Measurements from ENCODE around the gene GALNT18. TPM values are rescaled to one million over a fixed set of nuclear protein-coding genes. Genes with fewer than 3 reads are reported as not detected.

Gene GALNT18
- total and polyA plus RNA-seq, 2 of the 4 experiments (the other 2 are of a cell fraction), result 9.5 to 11.3 TPM

GRCh38 chr11:11550534-11550933 is 71.3 kb downstream of the GALNT18 start:
- TF ChIP-seq, protein P1, sequence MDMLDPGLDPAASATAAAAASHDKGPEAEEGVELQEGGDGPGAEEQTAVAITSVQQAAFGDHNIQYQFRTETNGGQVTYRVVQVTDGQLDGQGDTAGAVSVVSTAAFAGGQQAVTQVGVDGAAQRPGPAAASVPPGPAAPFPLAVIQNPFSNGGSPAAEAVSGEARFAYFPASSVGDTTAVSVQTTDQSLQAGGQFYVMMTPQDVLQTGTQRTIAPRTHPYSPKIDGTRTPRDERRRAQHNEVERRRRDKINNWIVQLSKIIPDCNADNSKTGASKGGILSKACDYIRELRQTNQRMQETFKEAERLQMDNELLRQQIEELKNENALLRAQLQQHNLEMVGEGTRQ (IDR thresholded peaks at IDR 0.05; ENCODE audit: low read depth, low read length), result no peak
- TF ChIP-seq CTCF (conservative IDR thresholded peaks at IDR 0.05; ENCODE audit: low read depth, low read length), result no peak
- no peak for TF ChIP-seq MAFK (IDR thresholded peaks at IDR 0.05; ENCODE audit: low read depth, low read length)
- no peak for TF ChIP-seq SMC3 (IDR thresholded peaks at IDR 0.05; ENCODE audit: low read depth, low read length)
- no peak for TF ChIP-seq MAZ (IDR thresholded peaks at IDR 0.05; ENCODE audit: borderline replicate concordance, low read depth, low read length)
- no peak for TF ChIP-seq POLR2A (IDR thresholded peaks at IDR 0.05; ENCODE audit: low read depth, low read length)
- no peak for TF ChIP-seq RFX5 (IDR thresholded peaks at IDR 0.05; ENCODE audit: low read depth, low read length)
- TF ChIP-seq CHD1 (IDR thresholded peaks at IDR 0.05; ENCODE audit: low read depth, low read length), result no peak
- no peak for TF ChIP-seq BHLHE40 (IDR thresholded peaks at IDR 0.05; ENCODE audit: low read depth, low read length)
- TF ChIP-seq ELK1 (IDR thresholded peaks at IDR 0.05; ENCODE audit: borderline replicate concordance, low read depth, low read length), result no peak
- no peak for TF ChIP-seq CEBPB (IDR thresholded peaks at IDR 0.05; ENCODE audit: low read depth, low read length)
- no peak for TF ChIP-seq FOS (IDR thresholded peaks at IDR 0.05; ENCODE audit: low read depth, low read length)
- no peak for TF ChIP-seq NFE2L2 (IDR thresholded peaks at IDR 0.05; ENCODE audit: low read depth, low read length)
- no peak for TF ChIP-seq RAD21 (IDR thresholded peaks at IDR 0.05; ENCODE audit: low read length)
- no peak for TF ChIP-seq RCOR1 (IDR thresholded peaks at IDR 0.05; ENCODE audit: insufficient replicate concordance, low read length)
- no peak for TF ChIP-seq MXI1 (IDR thresholded peaks at IDR 0.05; ENCODE audit: borderline replicate concordance, low read depth, low read length)
- no TSS peak for BruUV-seq (replicated peaks)

More at GRCh38 chr11:11550534-11550933, 71.3 kb downstream of the GALNT18 start:
- intact Hi-C loops (cut with micrococcal nuclease), result no loop called here
- no peak overlapping the region for H3K4me2 ChIP-seq (ENCODE audit: low read depth, low read length)
- no peak overlapping the region for H4K5ac ChIP-seq (ENCODE audit: low read depth, low read length)
- no peaks in the 10 kb centered on the region for H3K4me1 ChIP-seq (ENCODE audit: control insufficient read depth, insufficient read depth, low read length)
- H2BK5ac ChIP-seq (ENCODE audit: low read depth, low read length, poor library complexity, severe bottlenecking), result no peak overlapping the region
- ChIA-PET CTCF (interaction anchor here (0.6 kb wide), 1 partner anchor 280 kb away, joined by 3 read pairs; no protein-coding TSS in a partner anchor), POLR2A (ENCODE audit: unreplicated experiment) (no interaction called here)
- H4K8ac ChIP-seq (ENCODE audit: low read depth in 2 of 2, low read length in 2 of 2), result no peak overlapping the region
- H3K27me3 ChIP-seq (ENCODE audit: control insufficient read depth, insufficient read depth, low read length), result peaks cover 12% of the 10 kb centered on the region
- no peak overlapping the region for H3K27ac ChIP-seq (ENCODE audit: insufficient read depth, low read length)
- H3K18ac ChIP-seq (ENCODE audit: low read depth, low read length), result no peak overlapping the region
- in situ Hi-C loops (cut with MboI; ENCODE audit: low sequenced_read_pairs), result no loop called here
- no peak overlapping the region for H4K91ac ChIP-seq (ENCODE audit: insufficient read depth, low read depth, low read length)
- no peak overlapping the region for H2BK15ac ChIP-seq (ENCODE audit: low read depth, low read length)
- H3K9me1 ChIP-seq (ENCODE audit: insufficient read depth, low read length), result no peaks in the 10 kb centered on the region; the same call in 1 of the 2 replicates
- no peak overlapping the region for H3K14ac ChIP-seq (replicated peaks; ENCODE audit: low read depth, low read length)
- H3K9ac ChIP-seq (ENCODE audit: low read depth, low read length), result no peak overlapping the region
- H3K4ac ChIP-seq (ENCODE audit: low read depth, low read length), result no peak overlapping the region
- no peak overlapping the region for H2BK20ac ChIP-seq (ENCODE audit: low read depth, low read length)
- H3K23ac ChIP-seq (ENCODE audit: low read depth, low read length), result no peak overlapping the region
- no peaks in the 10 kb centered on the region; a peak in 1 of 4 replicates for H3K79me1 ChIP-seq (ENCODE audit: low read depth in 1 of 2, low read length in 2 of 2)
- no peaks in the 10 kb centered on the region for H3K9me3 ChIP-seq (ENCODE audit: control insufficient read depth, insufficient read depth, low read length)
- no peak overlapping the region for H2AK9ac ChIP-seq (replicated peaks; ENCODE audit: low read depth, low read length, poor library complexity)
- no peak overlapping the region for H2BK120ac ChIP-seq (ENCODE audit: low read depth, low read length)
- dilution Hi-C loops (cut with HindIII; ENCODE audit: low sequenced_read_pairs, unreplicated experiment), result no loop called here
- no peak for DNase-seq
- WGBS, 2 experiments (ENCODE audit: extremely low coverage in 2 of 2, insufficient read length in 1 of 2), result 100% methylated on average over 1 of the region's 6 CpGs; no CpG with 5 or more reads in 1 of the 2 experiments
- H4K20me1 ChIP-seq (ENCODE audit: insufficient read depth, low read length), result no peaks in the 10 kb centered on the region; the same call in 1 of the 2 replicates
- H3K36me3 ChIP-seq (ENCODE audit: control insufficient read depth, insufficient read depth, low read length), result no peaks in the 10 kb centered on the region
- H2AK5ac ChIP-seq (ENCODE audit: low read depth, low read length), result no peak overlapping the region
- ATAC-seq (ENCODE audit: low read depth), result no peak
- no peak overlapping the region for H2AFZ ChIP-seq (replicated peaks; ENCODE audit: low read length, poor library complexity)
- H3K4me3 ChIP-seq (ENCODE audit: insufficient read depth, low read depth, low read length), result no peak overlapping the region
- H3K56ac ChIP-seq (ENCODE audit: extremely low read depth, insufficient read depth, low read length), result no peak overlapping the region

Measured in IMR-90 (cell line).